Measurements from ENCODE around the gene N4BP2.

N4BP2 gene

DNA sequence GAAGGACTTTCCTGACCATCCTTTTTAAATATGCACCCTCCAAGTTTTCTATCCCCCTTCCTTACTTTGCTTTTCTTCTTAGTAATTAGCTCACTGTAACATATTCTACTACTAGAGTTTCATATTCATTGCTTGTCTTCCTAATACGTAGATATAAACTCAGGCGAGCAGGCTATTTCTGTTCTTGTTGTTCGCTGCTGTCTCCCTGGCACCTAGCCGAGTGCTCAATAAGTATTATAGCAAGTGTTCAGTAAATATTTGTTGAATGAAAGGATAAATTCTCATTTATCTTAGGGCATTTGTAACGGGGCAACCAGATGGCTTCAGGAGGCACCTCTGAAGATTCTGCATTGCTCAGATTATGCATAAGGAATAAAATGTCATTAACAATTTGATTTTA lies 133.4 kb downstream of the N4BP2 start:
- DNase-seq (ENCODE audit: insufficient read length, low spot score) (no peak), FAIRE-seq (no peak)

DNA sequence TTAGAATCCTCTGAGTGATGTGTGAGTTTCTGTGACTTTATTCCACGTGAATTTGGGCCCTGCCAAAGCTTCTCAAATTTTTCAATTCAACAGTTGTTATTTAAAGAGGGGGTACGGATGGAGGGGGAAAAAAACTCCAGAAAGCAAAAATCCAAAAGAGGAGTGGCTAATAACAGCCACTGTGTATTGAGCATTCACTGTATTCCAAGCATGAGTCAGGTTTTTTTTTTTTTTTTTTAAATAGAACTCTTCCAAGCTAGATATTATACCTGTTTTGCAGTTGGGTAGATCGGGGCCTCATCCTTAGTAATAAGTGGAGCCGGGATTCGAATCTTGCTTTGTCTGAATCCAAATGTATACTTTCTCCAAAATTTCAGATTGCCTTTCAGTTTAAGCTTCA lies 133.8 kb downstream of the N4BP2 start:
- FAIRE-seq: no peak
- DNase-seq (ENCODE audit: insufficient read length, low spot score): no peak

DNA sequence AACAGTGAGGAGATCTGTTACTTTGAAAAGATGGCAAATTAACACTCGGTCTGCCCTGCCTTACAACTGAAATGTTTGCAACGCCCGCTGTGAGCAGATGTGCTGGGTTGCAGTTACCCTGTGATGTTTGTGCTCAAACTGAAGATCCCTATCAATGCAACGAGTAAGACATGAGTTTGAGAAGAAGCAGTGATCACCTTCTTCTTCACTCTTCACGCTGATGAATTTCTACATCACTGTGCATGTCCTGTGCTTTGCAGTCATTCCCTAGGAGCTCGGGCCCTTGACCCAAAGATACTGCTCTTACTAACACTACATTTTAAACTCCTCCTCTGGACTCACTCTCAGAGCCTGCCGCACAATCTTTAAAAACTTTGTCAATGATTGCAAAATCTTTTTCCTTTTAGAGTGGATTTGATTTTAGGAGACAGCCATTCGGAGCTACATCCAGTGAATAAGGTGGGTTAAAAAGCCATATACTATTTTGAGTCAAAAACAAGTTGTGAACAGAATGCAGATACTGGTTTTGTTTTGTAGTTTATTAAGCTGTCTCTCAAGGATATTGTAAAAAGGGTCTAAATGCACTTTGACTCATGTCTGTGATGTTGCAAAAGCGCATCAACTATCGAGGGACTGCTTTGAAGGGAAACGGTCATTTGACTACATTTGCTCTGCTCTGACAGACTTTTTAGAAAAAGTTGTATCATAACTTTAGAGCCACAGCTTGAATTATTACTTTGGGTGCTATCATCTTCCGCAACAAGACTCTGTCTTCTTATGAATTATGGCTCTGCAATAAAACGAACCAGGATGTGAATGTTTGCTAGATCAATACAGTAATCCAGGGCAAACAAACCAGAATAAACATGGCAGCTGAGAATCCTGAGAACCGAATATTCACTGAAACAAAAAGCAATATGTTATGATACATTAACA lies 134.5 kb downstream of the N4BP2 start:
- FAIRE-seq: peak; percentile 39
- no peak for DNase-seq (ENCODE audit: insufficient read length, low spot score)

DNA sequence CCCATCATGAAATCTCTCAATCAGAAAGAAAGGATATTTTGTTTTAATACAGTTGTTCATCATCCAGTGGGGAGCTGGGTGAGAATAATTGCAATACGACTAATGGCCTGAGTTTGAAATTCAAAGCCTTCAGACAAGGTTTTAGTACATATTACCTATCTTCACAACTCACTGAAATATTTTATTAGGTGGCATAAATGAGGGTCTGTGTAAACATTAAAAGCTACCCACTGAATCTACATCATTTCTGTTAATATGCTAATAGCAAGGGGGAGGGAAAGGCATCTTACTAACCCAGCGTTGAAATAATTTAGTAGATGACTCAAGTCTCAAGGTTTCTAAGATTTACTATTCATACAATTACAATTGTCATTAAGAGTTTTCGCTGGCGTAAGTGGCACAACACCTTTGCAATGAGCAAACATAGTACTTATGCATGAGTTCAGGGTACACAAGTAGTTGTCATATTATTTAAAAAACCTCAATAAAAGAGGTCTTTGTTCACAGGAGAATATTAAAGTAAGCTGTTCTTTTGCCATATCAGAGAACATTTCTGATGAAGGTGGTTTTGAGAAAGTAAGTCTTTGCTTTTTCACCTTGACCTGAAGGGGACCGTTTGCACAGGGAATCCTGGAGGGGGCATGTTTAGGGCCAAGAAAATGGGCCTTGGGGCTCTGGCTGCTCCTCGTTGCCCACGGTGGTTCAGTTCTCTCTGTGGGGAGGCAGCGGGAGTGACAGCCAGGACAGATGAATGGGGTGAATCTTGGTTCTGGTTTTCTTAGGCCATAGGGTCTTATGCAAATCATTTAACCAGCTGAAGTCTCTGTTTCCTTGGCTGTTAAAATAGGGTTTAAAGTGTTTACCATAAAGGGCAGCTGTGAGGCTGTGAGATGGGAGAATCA lies 135.7 kb downstream of the N4BP2 start:
- DNase-seq (ENCODE audit: insufficient read length, low spot score): no peak
- peak; percentile 97 for FAIRE-seq

DNA sequence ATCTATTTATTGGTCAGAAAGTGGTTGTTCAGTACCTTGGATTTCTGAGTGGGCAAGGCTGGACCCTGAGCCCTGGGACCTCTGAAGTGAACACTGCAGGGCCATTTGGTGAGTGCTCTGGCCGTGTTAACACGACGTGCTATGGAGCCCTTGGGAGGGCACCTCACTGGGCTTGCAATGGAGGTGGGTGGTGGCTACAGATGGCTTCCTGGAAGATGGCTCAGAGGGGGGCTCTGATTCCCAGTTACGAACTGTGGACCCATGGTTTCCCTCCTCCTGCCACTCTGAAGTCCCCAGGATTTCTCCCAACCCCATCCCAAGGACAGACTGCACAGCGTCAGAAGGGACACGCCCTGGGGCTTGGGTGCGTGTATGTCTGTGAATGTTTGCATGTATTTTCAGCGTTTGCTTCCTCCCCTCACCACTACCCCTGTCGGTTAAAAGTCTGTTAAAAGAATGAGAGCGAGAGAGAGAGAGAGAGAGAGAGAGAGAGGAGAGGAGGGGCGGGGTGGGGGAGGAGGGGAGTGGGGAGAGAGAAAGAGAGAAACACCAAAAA lies 136.4 kb downstream of the N4BP2 start:
- no peak for FAIRE-seq
- DNase-seq (ENCODE audit: insufficient read length, low spot score): no peak

DNA sequence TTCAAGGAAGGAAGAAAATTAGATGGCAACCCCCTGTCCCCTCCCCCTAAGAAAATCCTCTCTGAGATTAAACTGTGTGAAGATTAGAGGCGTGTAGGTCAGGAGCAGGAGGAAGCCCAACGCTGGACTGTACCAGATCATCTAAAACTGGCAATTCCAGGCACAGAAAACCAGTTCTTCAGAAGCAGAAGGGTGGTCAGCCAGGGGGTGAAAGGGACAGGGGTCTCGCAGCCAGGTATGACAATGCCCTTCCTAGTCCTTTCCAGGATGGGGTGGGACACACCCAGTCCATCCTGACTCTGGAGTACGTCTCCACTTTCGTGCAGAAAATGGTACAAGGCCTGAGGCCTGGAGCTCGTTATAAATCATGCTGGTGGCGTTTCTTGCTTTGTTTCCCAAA lies 136.9 kb downstream of the N4BP2 start:
- FAIRE-seq: no peak
- no peak for DNase-seq (ENCODE audit: insufficient read length, low spot score)

DNA sequence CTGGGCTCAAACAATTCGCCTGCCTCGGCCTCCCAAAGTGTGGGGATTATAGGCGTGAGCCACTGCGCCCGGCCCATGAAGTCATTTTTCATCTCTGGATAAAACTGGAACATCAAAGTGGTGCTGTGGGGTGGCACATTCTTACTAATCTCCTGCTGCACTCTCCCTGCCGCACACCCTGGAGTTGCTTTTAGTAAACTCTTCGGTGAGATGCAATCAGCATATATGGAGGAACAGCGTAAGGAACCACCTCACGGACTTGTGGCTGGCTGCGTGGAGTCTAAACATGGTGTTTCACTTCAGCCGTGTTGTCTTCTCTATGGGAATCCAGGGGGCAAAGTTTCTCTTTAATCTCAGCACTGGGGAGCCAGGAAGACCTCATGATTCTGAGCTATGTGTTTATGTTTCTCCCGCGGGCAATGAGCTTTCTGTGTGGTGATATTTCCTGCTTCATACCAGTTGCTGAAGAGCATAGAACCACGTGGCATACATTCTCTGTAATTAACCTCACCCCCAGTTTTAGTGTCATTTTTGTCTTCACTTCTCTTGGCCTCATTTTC lies 138.0 kb downstream of the N4BP2 start:
- FAIRE-seq: peak; percentile 96
- DNase-seq (ENCODE audit: insufficient read length, low spot score): no peak

DNA sequence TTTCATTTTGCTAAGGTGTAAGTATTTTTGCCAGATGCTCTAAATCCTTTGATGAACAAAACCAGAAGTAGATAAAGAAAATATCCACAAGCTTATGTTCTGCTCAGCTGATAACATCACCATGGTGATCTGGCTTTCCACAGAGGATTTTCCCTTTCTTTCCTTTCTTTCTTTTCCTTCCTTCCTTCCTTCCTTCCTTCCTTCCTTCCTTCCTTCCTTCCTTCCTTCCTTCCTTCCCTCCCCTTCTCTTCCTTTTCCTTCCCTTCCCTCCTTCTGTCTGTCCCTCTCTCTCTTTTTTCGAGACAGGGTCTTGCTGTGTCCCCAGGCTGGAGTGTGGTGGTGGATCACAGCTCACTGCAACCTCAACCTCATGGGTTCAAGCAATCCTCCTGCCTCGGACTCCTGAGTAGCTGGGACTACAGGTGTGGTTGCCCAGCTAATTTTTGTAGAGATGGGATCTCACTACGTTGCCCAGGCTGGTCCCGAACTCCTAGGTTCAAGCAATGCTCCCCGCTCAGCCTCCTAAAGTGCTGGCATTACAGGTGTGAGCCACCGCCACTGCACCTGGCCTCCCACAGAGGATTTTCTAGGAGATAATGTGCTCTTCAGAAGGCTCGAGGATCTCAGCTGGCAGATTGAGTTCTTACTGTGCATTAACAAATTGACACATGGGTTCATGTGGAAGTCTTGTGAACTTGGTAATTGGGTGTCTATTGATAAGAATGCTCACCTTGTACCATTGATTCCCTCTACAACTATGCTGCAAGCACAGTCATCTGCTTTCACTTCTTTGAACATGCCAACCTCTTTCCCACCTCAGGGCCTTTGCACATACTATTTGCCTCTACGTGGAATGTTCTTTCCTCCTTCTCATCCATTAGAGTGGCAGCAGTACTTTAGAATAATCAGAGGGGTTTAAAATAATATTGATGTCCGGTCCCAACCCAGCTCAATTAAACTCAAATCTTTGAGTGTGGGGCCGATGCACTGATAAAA lies 138.8 kb downstream of the N4BP2 start:
- FAIRE-seq (peak; percentile 85), DNase-seq (ENCODE audit: insufficient read length, low spot score) (no peak)

DNA sequence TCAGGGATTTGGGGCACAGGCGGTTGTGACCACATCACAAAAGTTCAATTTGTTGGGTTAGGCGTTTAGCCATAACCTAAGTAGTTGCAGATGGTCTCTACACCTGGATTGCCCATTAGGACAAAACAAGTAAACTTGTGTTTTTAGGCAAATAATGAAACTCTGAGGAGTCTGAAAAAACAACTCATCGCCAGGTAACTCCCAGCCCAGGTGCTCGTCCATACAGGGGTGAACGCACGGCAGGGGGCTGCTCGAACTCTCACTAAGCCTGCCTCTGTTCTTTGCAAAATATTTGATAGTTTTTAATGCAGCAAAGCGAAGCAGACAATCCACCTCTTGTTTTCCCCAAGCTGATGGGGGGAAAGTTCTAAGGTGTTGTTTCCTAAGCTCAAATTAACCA lies 139.6 kb downstream of the N4BP2 start:
- FAIRE-seq (no peak), DNase-seq (ENCODE audit: insufficient read length, low spot score) (no peak)

DNA sequence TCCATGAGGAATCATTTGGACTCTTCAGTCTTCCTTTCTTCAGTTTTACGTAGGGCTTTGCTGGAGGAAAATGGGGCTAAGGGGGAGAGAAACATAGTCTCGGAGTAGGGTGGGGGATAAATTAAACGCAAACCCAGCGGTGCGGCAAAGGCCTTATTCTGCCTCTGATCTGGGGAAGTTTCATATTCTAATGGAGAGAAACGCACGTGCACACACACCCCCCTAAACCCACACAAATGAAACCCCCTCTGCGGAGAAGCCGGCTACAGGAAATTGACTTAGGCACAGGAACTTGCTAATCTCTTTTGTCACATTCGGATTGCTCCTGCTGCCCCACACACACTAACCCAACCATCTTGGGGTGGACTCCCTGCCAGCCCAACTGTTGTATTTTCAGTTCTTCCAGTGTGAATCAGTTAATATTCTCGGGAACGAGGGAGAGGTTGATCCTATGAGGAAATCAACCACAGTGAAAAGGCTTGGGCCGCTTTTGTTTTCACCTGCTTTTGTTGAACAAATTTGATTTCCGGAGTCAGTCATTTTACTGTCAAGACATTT lies 140.2 kb downstream of the N4BP2 start, which contains the start of gene RHOH:
Gene RHOH, plus strand, starts transcription at position 308 of the 558 bp plus-strand sequence. CDS start 46,356 bp downstream, outside the sequence.
- FAIRE-seq: peak; percentile 99

DNA sequence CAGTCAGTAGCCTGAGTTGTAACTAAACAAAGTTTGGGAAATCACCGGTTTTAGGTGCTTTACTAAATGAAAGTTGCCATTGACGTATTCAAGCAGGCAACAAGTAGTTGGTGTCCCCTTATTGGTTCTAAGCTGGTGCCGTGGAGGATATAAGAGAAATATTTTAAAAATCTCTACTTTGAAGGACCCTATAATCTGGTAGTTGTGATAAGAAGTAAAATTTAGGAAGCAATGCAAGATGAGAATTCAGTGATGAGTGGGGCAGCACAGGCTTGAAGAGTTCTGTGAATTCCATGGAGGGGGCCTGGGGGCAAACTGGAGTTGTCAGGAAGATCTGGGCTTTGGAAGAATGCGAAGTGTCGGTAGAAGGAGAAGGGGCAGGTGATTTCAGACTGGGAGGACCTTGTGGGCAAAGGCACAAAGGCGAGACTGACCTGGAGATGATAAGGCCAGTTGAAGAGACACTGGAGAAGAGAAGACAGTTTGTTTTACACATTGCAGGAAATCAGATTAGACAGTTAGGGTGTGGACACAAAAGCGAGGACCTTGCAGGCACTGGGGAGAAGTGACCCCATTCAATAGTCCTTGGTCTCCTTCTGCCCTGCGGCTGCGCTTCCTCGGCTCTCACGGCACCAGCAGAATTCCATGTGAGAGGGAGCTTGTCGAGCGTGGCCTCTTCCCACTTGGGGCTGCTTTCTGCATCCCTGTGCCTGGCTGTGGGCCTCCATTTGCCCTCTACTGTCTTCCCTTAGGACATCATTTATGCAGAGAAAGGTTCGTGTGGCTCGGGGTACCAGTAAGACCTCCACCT lies 141.4 kb downstream of the N4BP2 start:
- no peak for DNase-seq (ENCODE audit: insufficient read length, low spot score)
- FAIRE-seq: peak; percentile 90

More for the DNA sequence above, 140.2 kb downstream of the N4BP2 start, which contains the start of gene RHOH:
- no peak for DNase-seq (ENCODE audit: insufficient read length, low spot score)

DNA sequence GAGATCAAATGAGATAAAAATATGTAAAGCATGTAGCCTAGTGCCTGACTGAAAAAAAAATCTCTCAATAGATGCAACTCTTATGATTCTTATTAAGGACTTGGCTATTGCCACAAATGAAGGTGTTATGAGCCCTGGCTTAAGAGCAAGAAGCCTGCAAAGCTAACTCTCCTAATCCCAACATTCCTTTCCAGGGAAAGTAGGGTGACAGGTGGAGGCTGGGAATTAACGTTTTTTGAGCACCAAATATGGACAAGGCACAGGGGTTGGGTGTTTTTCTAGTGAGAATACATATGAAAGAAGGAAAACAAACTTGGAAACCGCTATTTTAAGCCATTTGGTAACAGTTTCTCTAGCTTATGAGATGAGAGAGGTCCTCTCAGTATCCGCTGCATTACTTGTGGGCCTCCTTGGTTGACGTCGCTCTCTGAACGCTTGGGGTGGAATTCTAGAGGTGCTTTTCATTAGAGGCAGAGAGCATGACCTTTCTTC lies 142.6 kb downstream of the N4BP2 start:
- FAIRE-seq: no peak

DNA sequence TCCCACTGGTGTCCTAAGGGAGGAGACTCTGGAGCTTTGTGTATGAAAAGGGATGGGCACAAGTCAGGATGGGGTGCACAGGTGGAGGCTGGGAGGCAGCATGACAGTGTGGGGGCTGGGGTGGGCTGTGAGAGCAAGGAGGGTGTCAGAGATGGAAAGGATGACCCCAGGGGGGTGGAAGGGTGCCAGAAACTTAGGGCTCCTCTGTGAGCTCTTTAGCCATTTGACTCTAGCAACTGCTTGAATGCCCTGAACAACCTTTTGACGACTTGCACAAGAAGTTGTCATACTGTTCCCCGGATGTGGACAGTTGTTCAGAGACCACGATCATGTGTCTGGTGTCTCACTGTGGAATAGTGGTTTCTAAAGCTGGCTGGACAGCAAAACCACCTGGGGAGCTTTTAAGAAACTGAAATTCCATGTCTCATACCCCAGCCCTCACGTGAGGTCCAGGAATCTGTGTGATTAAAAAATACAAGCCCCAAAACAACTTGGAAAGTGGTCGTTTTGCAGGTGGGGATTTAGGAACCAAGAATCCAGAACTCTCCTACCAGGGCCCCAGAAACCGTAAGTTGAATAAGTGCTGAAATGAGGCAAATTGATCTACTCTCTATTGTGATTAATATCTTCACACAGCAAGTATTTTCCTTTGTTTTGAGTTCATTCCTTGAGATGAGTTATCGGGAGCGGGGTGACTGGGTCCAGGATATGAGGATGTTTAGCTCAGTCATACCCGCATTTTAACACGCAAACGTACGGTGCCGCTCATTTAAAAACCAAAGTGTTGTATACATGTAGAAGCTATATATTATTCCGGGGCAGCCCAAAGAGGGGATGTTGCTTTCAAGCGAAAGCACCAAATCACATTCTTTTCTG lies 143.6 kb downstream of the N4BP2 start:
- DNase-seq (ENCODE audit: insufficient read length, low spot score) (no peak), FAIRE-seq (peak; percentile 99)

More for the DNA sequence above, 142.6 kb downstream of the N4BP2 start:
- no peak for DNase-seq (ENCODE audit: insufficient read length, low spot score)

DNA sequence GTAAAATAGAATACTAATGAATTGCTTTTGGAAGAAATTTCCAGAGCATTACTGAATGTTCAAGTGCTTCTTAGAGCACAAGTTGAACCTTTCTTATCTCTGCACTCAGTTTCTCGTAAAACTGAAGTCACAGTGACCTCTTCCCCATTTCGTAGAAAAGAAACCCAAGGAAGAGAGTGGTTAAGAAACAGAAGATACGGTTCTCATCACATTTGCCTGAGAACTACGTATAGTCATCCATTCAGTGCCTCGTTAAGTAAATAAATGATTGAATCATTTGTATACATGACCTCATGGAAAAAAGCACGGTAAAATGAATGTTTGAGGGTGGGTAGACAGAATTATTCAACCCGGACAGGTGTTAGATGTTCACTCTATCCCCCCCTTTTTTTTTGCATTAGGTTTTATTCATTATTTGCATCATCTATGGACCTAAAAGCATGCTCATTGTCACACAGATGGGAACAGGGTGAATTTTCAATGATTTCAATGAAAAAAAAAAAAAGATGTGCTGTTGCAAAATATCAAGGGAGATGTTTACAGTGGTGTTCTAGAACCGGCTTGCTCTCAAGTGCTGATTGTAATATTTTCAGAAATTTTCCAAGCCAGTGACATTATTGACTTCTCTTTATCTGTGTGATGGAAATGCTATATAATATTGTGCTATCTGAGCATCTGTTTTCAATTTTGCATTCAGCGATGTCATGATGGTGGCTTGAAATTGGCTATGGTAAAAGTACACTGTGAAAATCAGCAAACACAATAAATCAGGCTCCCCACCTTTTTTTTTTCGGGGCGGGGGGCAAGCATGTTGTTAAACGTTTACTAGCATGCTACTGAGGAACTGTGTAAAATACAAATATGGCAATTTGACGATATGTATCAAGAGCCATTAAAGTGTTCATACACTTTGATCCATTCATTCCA lies 144.5 kb downstream of the N4BP2 start:
- no peak for FAIRE-seq

DNA sequence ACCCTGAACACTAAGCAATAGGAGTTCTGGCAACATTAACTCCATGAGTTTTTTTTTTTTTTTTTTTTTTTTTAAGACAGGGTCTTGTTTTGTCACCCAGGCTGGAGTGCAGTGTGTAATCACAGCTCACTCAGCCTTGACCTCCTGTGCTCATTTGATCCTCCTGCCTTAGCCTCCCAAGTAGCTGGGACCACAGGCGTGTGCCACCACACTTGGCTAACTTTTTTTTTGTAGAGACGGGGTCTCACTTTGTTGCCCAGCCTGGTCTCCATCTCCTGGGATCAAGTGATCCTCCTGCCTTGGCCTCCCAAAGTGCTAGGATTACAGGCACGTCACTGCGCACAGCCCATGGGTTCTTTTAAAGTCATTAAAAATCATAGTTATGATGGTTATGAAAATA lies 145.2 kb downstream of the N4BP2 start:
- DNase-seq (ENCODE audit: insufficient read length, low spot score): no peak
- FAIRE-seq: peak; percentile 28

More for the DNA sequence above, 144.5 kb downstream of the N4BP2 start:
- DNase-seq (ENCODE audit: insufficient read length, low spot score): no peak

DNA sequence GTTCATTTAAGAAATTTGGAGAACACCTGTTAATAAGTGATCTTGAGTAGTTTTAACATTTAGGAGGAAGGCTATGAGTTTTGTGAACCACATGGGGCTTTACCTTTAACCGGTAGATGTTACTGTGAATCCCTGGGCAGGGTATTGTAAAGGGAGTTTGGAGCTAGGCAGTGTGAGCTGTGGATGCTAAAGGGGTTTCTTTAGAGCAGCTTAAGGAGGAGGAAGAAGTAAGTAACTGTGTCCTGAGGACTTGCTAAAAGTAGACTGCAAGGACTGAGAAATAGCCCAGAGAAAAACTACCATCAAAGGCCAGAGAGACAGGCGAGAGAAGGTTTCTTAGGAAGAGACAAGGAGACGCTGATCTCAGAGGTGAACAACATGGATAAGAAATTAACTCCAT lies 145.8 kb downstream of the N4BP2 start:
- peak; percentile 80 for FAIRE-seq
- no peak for DNase-seq (ENCODE audit: insufficient read length, low spot score)

Data from GM19239 (cell line).